ENCODE results near the gene ARHGEF28. TPM values are rescaled to one million over a fixed set of nuclear protein-coding genes. Genes with fewer than 3 reads are reported as not detected.

The ARHGEF28 gene
- total RNA-seq, 1 donor from 2014 or later: 66.1 TPM

DNA sequence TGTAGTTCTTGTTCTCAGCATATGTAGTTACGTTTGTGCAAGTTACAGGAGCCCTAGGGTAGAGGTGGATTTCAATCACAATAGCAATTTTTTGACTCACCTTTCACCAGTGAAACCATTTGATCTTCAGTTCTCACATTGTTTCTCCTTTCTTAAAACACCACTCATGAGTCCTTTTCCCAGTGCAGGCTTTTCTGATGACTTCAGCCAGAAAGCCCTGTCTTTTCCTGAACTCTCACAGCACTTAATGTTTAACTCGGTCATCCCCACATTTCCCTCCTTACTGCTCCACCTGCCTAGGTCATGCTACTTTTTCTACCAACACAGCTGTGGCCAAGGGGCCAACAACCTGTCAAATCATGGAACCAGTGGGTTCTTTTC is 37.9 kb downstream of the ARHGEF28 start:
- H3K36me3 ChIP-seq (ENCODE audit: control insufficient read depth, insufficient read depth, low read length): no peaks in the 10 kb centered on the region
- TF ChIP-seq, protein P1, sequence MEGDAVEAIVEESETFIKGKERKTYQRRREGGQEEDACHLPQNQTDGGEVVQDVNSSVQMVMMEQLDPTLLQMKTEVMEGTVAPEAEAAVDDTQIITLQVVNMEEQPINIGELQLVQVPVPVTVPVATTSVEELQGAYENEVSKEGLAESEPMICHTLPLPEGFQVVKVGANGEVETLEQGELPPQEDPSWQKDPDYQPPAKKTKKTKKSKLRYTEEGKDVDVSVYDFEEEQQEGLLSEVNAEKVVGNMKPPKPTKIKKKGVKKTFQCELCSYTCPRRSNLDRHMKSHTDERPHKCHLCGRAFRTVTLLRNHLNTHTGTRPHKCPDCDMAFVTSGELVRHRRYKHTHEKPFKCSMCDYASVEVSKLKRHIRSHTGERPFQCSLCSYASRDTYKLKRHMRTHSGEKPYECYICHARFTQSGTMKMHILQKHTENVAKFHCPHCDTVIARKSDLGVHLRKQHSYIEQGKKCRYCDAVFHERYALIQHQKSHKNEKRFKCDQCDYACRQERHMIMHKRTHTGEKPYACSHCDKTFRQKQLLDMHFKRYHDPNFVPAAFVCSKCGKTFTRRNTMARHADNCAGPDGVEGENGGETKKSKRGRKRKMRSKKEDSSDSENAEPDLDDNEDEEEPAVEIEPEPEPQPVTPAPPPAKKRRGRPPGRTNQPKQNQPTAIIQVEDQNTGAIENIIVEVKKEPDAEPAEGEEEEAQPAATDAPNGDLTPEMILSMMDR (IDR thresholded peaks at IDR 0.05; ENCODE audit: insufficient read depth, low read length, poor library complexity, severe bottlenecking): no peak
- peak; percentile 63 for DNase-seq (ENCODE audit: low read depth)
- H3K27me3 ChIP-seq (ENCODE audit: control insufficient read depth, insufficient read depth, low read length): no peaks in the 10 kb centered on the region
- H3K4me3 ChIP-seq (ENCODE audit: low read depth, low read length): no peak overlapping the region

DNA sequence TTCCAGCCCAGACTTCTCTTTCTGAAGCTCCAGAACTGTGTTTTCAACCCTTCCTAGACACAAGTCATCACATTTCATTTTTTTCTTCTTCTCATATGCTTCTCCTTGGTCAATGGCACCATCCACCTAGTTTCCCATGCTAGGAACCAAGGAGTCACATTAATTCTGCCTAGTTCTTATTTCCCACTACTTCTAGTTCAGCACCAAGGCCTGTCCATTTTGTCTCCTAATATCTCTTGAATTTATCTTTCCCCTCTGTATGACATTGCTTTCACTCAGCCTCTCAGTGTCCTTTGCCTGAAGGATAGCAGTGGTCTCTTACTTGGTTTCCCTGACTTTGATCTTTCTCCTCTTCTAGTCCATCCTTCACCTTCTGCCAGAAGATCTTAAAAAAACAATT is 38.8 kb downstream of the ARHGEF28 start:
- DNase-seq (ENCODE audit: low read depth): no peak
- no peak overlapping the region for H3K4me3 ChIP-seq (ENCODE audit: low read depth, low read length)
- no peaks in the 10 kb centered on the region for H3K36me3 ChIP-seq (ENCODE audit: control insufficient read depth, insufficient read depth, low read length)
- H3K27me3 ChIP-seq (ENCODE audit: control insufficient read depth, insufficient read depth, low read length): no peaks in the 10 kb centered on the region
- TF ChIP-seq, protein P1 (IDR thresholded peaks at IDR 0.05; ENCODE audit: insufficient read depth, low read length, poor library complexity, severe bottlenecking): no peak

DNA sequence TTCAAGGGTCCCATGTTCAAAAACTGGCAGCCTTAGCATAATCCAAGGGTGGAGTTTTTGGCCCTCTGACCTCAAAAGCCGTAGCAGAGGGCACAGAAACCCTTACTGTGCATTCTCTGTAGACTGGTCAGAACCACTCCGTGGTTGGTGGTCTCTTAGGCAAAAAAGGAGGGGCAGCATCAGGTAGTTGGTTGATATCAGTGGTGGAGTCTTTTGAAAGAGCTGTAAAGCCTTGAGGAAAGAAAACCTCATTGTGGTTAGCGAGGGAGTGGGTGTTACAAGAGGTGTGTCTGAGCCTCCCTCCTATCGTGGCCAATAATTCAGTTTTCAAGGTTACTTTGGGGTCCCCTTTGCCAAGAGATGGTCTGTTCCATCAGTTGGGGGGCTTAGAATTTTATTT is 40.9 kb downstream of the ARHGEF28 start:
- no peak for DNase-seq (ENCODE audit: low read depth)
- Histone ChIP-seq H3K27me3 (ENCODE audit: control insufficient read depth, insufficient read depth, low read length) (no peaks in the 10 kb centered on the region), H3K36me3 (ENCODE audit: control insufficient read depth, insufficient read depth, low read length) (no peaks in the 10 kb centered on the region), H3K4me3 (ENCODE audit: low read depth, low read length) (no peak overlapping the region)
- TF ChIP-seq, protein P1 (IDR thresholded peaks at IDR 0.05; ENCODE audit: insufficient read depth, low read length, poor library complexity, severe bottlenecking): no peak

DNA sequence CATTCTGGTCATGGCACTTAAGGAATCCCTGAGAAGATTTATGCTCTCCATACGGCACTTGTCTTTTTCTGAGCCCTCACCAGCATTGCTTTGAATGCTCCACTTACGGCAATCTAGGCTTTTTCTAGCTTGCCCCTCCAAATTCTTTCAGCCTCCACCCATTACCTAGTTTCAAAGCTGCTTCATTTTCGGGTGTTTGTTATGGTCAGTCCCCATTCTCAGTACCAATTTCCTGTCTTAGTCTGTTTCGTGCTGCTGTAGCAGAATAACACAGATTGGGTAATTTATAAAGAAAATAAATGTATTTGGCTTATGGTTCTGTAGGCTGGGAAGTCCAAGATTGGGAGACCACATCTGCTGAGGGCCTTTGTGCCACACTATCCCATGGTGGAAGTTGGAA is 42.0 kb downstream of the ARHGEF28 start:
- Histone ChIP-seq H3K36me3 (ENCODE audit: control insufficient read depth, insufficient read depth, low read length) (no peaks in the 10 kb centered on the region), H3K4me3 (ENCODE audit: low read depth, low read length) (no peak overlapping the region), H3K27me3 (ENCODE audit: control insufficient read depth, insufficient read depth, low read length) (no peaks in the 10 kb centered on the region)
- TF ChIP-seq, protein P1 (IDR thresholded peaks at IDR 0.05; ENCODE audit: insufficient read depth, low read length, poor library complexity, severe bottlenecking): no peak
- no peak for DNase-seq (ENCODE audit: low read depth)

DNA sequence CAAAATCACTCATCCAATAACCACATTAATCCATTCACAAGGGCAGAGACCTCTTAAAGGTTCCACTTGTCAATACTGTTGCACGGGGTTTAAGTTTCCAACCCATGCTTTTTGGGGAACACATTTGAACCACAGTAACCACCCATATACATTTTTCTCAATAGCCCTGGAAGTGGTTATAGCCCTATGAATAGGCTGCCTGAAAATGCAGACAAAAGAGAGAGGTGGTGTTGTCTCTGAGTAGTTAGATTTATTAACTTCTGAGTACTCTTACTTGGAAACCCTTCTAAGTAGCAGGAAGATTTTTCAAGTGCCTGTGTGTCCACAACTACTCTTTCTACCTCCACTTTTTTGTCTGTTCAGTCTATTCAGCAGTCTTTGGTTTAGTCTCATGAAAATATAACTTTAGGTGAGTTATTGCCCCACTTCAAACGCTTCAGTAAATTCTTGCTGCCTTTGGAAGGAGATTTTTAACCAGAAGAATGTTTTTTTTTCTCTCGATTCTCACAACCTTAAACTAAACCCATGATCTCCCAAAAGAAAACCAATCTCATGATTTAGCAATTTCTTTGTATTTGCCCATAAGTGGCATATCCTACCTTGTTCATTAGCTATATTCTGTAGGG is 42.6 kb downstream of the ARHGEF28 start:
- Histone ChIP-seq H3K27me3 (ENCODE audit: control insufficient read depth, insufficient read depth, low read length) (no peaks in the 10 kb centered on the region), H3K36me3 (ENCODE audit: control insufficient read depth, insufficient read depth, low read length) (no peaks in the 10 kb centered on the region), H3K4me3 (ENCODE audit: low read depth, low read length) (no peak overlapping the region)
- TF ChIP-seq, protein P1 (IDR thresholded peaks at IDR 0.05; ENCODE audit: insufficient read depth, low read length, poor library complexity, severe bottlenecking): no peak
- DNase-seq (ENCODE audit: low read depth): no peak

DNA sequence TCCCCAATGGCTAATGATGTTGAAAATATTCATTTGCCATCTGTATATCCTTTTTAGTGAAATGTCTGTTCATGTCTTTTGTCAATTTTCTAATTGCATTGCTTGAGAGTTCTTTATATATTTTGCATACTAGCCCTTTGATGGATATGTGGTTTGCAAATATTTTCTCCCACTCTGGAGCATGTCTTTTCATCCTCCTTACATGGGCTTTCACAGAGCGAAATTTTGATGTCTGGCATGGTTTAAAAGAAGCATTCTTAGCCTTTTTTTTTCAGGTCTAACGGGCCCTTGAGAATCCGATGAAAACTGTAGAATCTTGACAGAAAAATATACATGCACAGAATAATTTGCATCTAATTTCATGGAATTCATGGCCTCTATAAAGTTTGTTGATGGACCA is 44.7 kb downstream of the ARHGEF28 start:
- Histone ChIP-seq H3K4me3 (ENCODE audit: low read depth, low read length) (no peak overlapping the region), H3K27me3 (ENCODE audit: control insufficient read depth, insufficient read depth, low read length) (no peaks in the 10 kb centered on the region), H3K36me3 (ENCODE audit: control insufficient read depth, insufficient read depth, low read length) (no peaks in the 10 kb centered on the region)
- TF ChIP-seq, protein P1 (IDR thresholded peaks at IDR 0.05; ENCODE audit: insufficient read depth, low read length, poor library complexity, severe bottlenecking): no peak
- DNase-seq (ENCODE audit: low read depth): no peak

Data from kidney epithelial cell (primary cell).